HEK293T (cell line): ENCODE data around the gene BEX3.
A peak's percentile ranks its signal among the peaks of the same experiment; 100 is the strongest.
"Not testable (repeated sequence)": the region's sequence is repeated elsewhere in the genome, so short reads cannot be mapped to it uniquely, and the experiment has no call there.

ENCODE experiments used
- CTCF ChIA-PET: fragments of 350-600 bp; formaldehyde crosslinking; extraction: SDS; loops from one replicate; lab custom pipeline; 2021; ENCODE audit warnings: antibody characterized with exemption, inconsistent platforms; lab: Yijun Ruan, JAX
- POLR2A ChIA-PET: fragments of 350-600 bp; formaldehyde crosslinking; extraction: SDS; loops from one replicate; lab custom pipeline; 2020; ENCODE audit warnings: antibody characterized with exemption, inconsistent platforms; lab: Yijun Ruan, JAX
- DNase-seq: peaks from one replicate; pipeline ENCODE4 v3.0.0; 2012; ENCODE audit warnings: mixed read lengths; ENCODE audit errors: extremely low spot score
- ARNT ChIP-seq: fragments of 450-650 bp; IDR thresholded peaks from 2 replicates; pipeline ENCODE4 v1.6.1; 2017; ENCODE audit warnings: mild to moderate bottlenecking
- BHLHE40 ChIP-seq: fragments of 450-650 bp; IDR thresholded peaks from 2 replicates; pipeline ENCODE4 v1.6.1; 2016; ENCODE audit warnings: mild to moderate bottlenecking, moderate library complexity, borderline replicate concordance
- CTBP1 ChIP-seq: fragments of 450-650 bp; IDR thresholded peaks from 2 replicates; pipeline ENCODE4 v1.6.1; 2016; ENCODE audit warnings: borderline replicate concordance
- ELF4 ChIP-seq: fragments of 450-650 bp; IDR thresholded peaks from 2 replicates; pipeline ENCODE4 v1.6.1; 2017; ENCODE audit warnings: antibody characterized with exemption
- FOXA1 ChIP-seq: fragments of 450-650 bp; IDR thresholded peaks from 2 replicates; pipeline ENCODE4 v1.6.1; 2016; ENCODE audit warnings: mild to moderate bottlenecking
- FOXK2 ChIP-seq: fragments of 450-650 bp; IDR thresholded peaks from 2 replicates; pipeline ENCODE4 v1.6.1; 2016; ENCODE audit warnings: mild to moderate bottlenecking
- FOXM1 ChIP-seq: fragments of 450-650 bp; IDR thresholded peaks from 2 replicates; pipeline ENCODE4 v1.6.1; 2017; ENCODE audit warnings: mild to moderate bottlenecking, borderline replicate concordance
- HDGF ChIP-seq: fragments of 450-650 bp; IDR thresholded peaks from 2 replicates; pipeline ENCODE4 v1.6.1; 2017; ENCODE audit warnings: antibody characterized with exemption, borderline replicate concordance
- L3MBTL2 ChIP-seq: fragments of 450-650 bp; conservative IDR thresholded peaks from 2 replicates; pipeline ENCODE4 v1.6.1; 2016; ENCODE audit warnings: mild to moderate bottlenecking
- LEF1 ChIP-seq: fragments of 450-650 bp; IDR thresholded peaks from 2 replicates; pipeline ENCODE4 v1.6.1; 2017; ENCODE audit warnings: mild to moderate bottlenecking, borderline replicate concordance
- NFRKB ChIP-seq: fragments of 450-650 bp; IDR thresholded peaks from 2 replicates; pipeline ENCODE4 v1.6.1; 2016; ENCODE audit warnings: mild to moderate bottlenecking, moderate library complexity
- SP1 ChIP-seq: fragments of 450-650 bp; IDR thresholded peaks from 2 replicates; pipeline ENCODE4 v1.6.1; 2017
- SUZ12 ChIP-seq: fragments of 450-650 bp; IDR thresholded peaks from 2 replicates; pipeline ENCODE4 v1.6.1; 2016; ENCODE audit warnings: mild to moderate bottlenecking
- TARDBP ChIP-seq: fragments of 450-650 bp; IDR thresholded peaks from 2 replicates; pipeline ENCODE4 v1.6.1; 2016
- ZNF384 ChIP-seq: fragments of 450-650 bp; IDR thresholded peaks from 2 replicates; pipeline ENCODE4 v1.6.1; 2016
- TF ChIP-seq, protein P1 (sequence below): fragments of 450-650 bp; IDR thresholded peaks from 2 replicates; pipeline ENCODE4 v1.6.1; 2016

BEX3 gene

DNA sequence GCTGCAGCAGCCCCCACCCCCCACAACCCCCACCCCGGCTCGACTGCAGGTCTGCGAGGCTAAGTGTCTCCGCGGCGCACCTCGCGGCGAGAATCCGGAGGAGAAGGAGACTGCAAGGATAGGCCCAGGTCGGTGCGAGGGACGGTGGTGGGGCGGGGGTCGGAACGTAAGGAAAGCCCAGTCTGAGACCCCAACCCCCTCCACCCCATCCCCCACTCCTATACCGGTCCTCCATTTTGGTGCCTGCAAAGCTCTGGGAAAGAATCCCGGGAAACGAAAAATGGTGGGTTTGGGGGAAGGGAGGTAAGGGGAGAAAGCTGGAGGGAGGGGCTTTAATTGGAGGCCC, 614 bp downstream of the BEX3 start:
- ChIA-PET POLR2A (interaction anchor here (0.6 to 2.5 kb wide), 19 partner anchors 10 to 124 kb away, joined by 3 to 55 read pairs (median 4); partner anchors contain the start of genes TCEAL8 and TCEAL9), CTCF (interaction anchor here (0.7 kb wide), 1 partner anchor 87 kb away, joined by 4 read pairs; no protein-coding TSS in a partner anchor)
- TF ChIP-seq SUZ12: no peak
- TF ChIP-seq ELF4: no peak
- no peak for TF ChIP-seq NFRKB
- TF ChIP-seq CTBP1: no peak
- TF ChIP-seq LEF1: no peak
- no peak for TF ChIP-seq FOXM1
- no peak for TF ChIP-seq SP1
- no peak for TF ChIP-seq BHLHE40
- no peak for TF ChIP-seq FOXK2
- no peak for TF ChIP-seq FOXA1
- TF ChIP-seq ZNF384: no peak
- TF ChIP-seq HDGF: no peak
- no peak for TF ChIP-seq L3MBTL2
- TF ChIP-seq TARDBP: no peak
- DNase-seq: peak; percentile 43

DNA sequence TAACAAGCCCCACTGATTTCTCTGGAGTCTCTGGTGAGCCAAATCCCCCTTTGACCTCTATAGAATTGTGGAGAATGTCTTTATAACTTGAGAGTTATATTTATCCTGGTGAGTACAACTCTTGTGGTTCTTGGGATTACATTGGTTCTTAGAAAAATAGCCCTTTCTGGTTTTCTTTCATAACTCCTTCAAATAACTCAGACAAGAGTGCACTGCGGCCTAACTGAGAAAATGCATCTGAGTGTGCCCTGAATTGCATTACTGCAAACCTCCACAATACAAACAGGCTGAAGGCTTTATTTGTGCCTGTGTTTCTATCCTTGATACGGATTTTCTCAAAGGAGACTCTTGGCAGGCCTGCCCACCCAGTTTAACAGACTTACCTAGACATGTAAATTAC, 2.7 kb downstream of the BEX3 start:
- no peak for TF ChIP-seq LEF1
- no peak for TF ChIP-seq FOXM1
- no peak for TF ChIP-seq CTBP1
- TF ChIP-seq SP1: no peak
- TF ChIP-seq FOXK2: no peak
- no peak for TF ChIP-seq SUZ12
- TF ChIP-seq ARNT: no peak
- TF ChIP-seq HDGF: no peak
- TF ChIP-seq, protein P1, sequence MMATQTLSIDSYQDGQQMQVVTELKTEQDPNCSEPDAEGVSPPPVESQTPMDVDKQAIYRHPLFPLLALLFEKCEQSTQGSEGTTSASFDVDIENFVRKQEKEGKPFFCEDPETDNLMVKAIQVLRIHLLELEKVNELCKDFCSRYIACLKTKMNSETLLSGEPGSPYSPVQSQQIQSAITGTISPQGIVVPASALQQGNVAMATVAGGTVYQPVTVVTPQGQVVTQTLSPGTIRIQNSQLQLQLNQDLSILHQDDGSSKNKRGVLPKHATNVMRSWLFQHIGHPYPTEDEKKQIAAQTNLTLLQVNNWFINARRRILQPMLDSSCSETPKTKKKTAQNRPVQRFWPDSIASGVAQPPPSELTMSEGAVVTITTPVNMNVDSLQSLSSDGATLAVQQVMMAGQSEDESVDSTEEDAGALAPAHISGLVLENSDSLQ: no peak
- no peak for TF ChIP-seq ELF4
- TF ChIP-seq BHLHE40: no peak
- no peak for TF ChIP-seq ZNF384
- POLR2A ChIA-PET: no interaction called here
- CTCF ChIA-PET: no interaction called here
- DNase-seq: no peak

DNA sequence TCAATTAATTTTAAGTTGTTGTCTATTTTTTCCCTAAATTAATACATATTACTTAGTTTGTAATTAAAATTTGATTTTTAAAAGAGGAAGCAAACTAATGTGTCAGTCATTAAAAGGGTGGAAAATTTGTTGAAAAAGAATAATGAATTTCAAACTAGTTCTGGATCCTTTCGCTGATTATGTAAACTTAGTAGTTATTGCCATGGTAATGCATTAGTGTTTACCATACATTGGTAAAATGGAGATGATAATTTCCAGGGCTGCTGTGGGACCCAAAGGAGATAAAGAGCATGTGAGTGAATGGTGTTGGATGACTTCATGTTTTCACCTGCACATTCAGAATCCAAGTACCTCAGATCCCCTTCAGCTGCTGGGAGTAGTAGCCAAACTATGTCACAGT, 6.5 kb downstream of the BEX3 start:
- POLR2A ChIA-PET: interaction anchor here (1.1 to 1.2 kb wide), 3 partner anchors 20 to 26 kb away, joined by 3 to 6 read pairs (median 6); partner anchors contain the start of gene TCEAL9
- CTCF ChIA-PET: no interaction called here
- DNase-seq: no peak
- TF ChIP-seq ELF4 (no peak), FOXM1 (no peak), SUZ12 (no peak), CTBP1 (no peak), ZNF384 (no peak), TARDBP (no peak), SP1 (no peak), HDGF (no peak), LEF1 (no peak)

DNA sequence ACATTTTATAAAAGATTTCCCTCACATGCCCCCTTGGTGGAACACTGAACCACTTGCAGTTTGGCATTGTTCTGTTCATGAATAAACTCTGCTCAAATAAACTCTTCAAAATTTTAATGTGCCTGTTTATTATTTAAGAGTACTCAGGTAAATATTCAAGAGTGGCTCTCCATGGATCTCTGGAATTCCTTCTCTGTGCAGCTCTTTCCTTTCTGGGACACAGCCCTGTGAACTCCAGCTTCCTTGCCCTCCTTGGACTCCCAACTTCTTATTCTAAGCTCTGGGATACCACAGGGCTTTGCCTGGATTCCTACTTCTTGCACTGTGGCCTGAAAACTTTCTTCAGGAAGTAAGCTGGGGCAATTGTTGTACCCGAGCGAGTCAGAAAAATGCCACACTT, 8.3 kb downstream of the BEX3 start:
- TF ChIP-seq ZNF384 (no peak), FOXK2 (no peak), ELF4 (no peak), SP1 (no peak), BHLHE40 (no peak), FOXM1 (no peak), L3MBTL2 (no peak), HDGF (no peak), CTBP1 (no peak), LEF1 (no peak), SUZ12 (no peak)
- TF ChIP-seq, protein P1: no peak
- POLR2A ChIA-PET: interaction anchor here (1.1 kb wide), 1 partner anchor 28 kb away, joined by 3 read pairs; the partner anchor contains the start of gene TCEAL9
- CTCF ChIA-PET: no interaction called here
- DNase-seq: no peak

DNA sequence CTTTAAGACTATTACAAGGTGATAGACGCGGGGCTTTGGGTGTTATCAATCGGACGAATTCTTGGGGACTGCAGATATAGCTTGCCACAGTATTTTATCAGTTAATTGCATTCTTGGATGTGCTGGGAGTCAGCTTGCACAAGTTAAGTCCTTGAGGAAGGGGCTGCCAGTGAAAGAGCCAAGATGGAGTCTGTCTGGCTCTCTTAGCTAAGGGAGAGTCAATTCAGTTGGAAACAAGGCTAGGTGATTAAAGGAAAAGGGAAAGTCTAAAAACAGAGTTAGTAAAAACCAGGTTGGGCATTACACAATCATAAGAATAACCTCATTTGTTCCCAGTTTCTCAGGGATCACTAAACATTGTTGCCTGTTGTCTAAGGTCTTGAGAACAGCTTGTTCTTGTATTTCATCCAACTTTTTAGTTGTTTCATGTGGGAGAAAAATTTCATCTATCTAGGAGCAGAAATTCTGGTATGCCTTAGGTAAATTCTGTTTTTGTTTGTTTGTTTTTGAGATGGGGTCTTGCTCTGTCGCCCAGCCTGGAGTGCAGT, 9.0 kb downstream of the BEX3 start:
- CTCF ChIA-PET: interaction anchor here (0.7 kb wide), 1 partner anchor 68 kb away, joined by 5 read pairs; no protein-coding TSS in a partner anchor

GRCh38 chrX:103386332-103386731, 10.0 kb downstream of the BEX3 start:
- CTCF ChIA-PET: interaction anchor here (0.6 to 1.2 kb wide), 2 partner anchors 12 to 13 kb away, joined by 3 to 7 read pairs; no protein-coding TSS in a partner anchor
- TF ChIP-seq, protein P1: no peak
- TF ChIP-seq SUZ12 (no peak), FOXA1 (no peak), BHLHE40 (no peak), SP1 (no peak)
- POLR2A ChIA-PET: no interaction called here
- no peak for DNase-seq

More for the DNA sequence above, 9.0 kb downstream of the BEX3 start:
- POLR2A ChIA-PET: interaction anchor here (1.1 kb wide), 1 partner anchor 29 kb away, joined by 3 read pairs; the partner anchor contains the start of gene TCEAL9
- not testable (repeated sequence) for DNase-seq

- POLR2A ChIA-PET: no interaction called here
- no peak for DNase-seq
- CTCF ChIA-PET: no interaction called here
- no peak for TF ChIP-seq SP1
- TF ChIP-seq TARDBP: no peak
- TF ChIP-seq NFRKB: no peak
- TF ChIP-seq LEF1: no peak
Observed at GRCh38 chrX:103393487-103393886, 17.1 kb downstream of the BEX3 start.
